Endodermal cell (in vitro differentiated cells): ENCODE results near the gene LPGAT1. TPM values are rescaled to one million over a fixed set of nuclear protein-coding genes. Genes with fewer than 3 reads are reported as not detected.

ENCODE experiments used
- DNase-seq: peaks from one replicate; pipeline ENCODE4 v3.0.0-alpha.2; 2017
- H3K27ac ChIP-seq: 2 replicates; pipeline ENCODE4 v1.5.1; 2013; ENCODE audit warnings: mild to moderate bottlenecking, low read depth, low read length, moderate library complexity
- H3K27me3 ChIP-seq: 2 replicates; pipeline ENCODE4 v1.6.1; 2013; ENCODE audit warnings: mild to moderate bottlenecking, low read length, moderate library complexity; ENCODE audit not compliant: insufficient read depth, control insufficient read depth, poor library complexity, severe bottlenecking
- H3K36me3 ChIP-seq: 2 replicates; pipeline ENCODE4 v1.7.0; 2013; ENCODE audit warnings: mild to moderate bottlenecking, low read length, moderate library complexity; ENCODE audit not compliant: control insufficient read depth, insufficient read depth
- H3K4me1 ChIP-seq: one replicate; pipeline ENCODE4 v1.7.0; 2013; ENCODE audit warnings: low read length; ENCODE audit not compliant: control insufficient read depth, insufficient read depth
- H3K4me3 ChIP-seq: 2 replicates; pipeline ENCODE4 v1.5.1; 2013; ENCODE audit warnings: mild to moderate bottlenecking, low read length, moderate library complexity
- H3K9ac ChIP-seq: 2 replicates; pipeline ENCODE4 v1.6.1; 2013; ENCODE audit warnings: mild to moderate bottlenecking, low read length, moderate library complexity; ENCODE audit not compliant: poor library complexity, severe bottlenecking; ENCODE audit errors: extremely low read depth
- H3K9me3 ChIP-seq: 2 replicates; pipeline ENCODE4 v1.6.1; 2013; ENCODE audit warnings: mild to moderate bottlenecking, low read length, moderate library complexity; ENCODE audit not compliant: control insufficient read depth
- H3K27ac Mint-ChIP-seq: 2 replicates; pipeline ENCODE4 v1.8.0; 2020; ENCODE audit warnings: mixed read lengths
- H3K27me3 Mint-ChIP-seq: 2 replicates; pipeline ENCODE4 v1.8.0; 2021; ENCODE audit warnings: mild to moderate bottlenecking, mixed read lengths; ENCODE audit not compliant: insufficient read depth
- H3K36me3 Mint-ChIP-seq: 2 replicates; pipeline ENCODE4 v1.8.0; 2020; ENCODE audit warnings: low read depth, mixed read lengths
- H3K4me1 Mint-ChIP-seq: 2 replicates; pipeline ENCODE4 v1.8.0; 2020; ENCODE audit warnings: mixed read lengths
- H3K4me3 Mint-ChIP-seq: 2 replicates; pipeline ENCODE4 v1.8.0; 2020; ENCODE audit warnings: mild to moderate bottlenecking, moderate library complexity, mixed read lengths
- H3K9me3 Mint-ChIP-seq: 2 replicates; pipeline ENCODE4 v1.8.0; 2020; ENCODE audit warnings: mild to moderate bottlenecking, mixed read lengths
- WGBS, 2 experiments: methylation state at CpG; one replicate each; pipeline versions ENCODE4 v1.1.5 to v1.1.7; 2013; ENCODE audit warnings: missing lambda C conversion rate in 2 of 2, mixed read lengths in 1 of 2; ENCODE audit not compliant: insufficient coverage in 1 of 2, insufficient read length in 1 of 2; 5-methylcytosine and 5-hydroxymethylcytosine counted together
- total RNA-seq, 2 donors: library from RNA; stranded (reverse); fragmentation: NEBNext Ultra II Directional in 1 of 2; extraction: Animal tissue kit (Norgen Biotek cat#: 25700) in 1 of 2; gene quantifications; 2 replicates in 1 of 2; 3 replicates in 1 of 2; pipeline ENCODE4 v1.2.1, GENCODE V29; 2021
- TF ChIP-seq, protein P1 (sequence below): fragments of 200-600 bp; sonication (generic); conservative IDR thresholded peaks from 2 replicates; pipeline ENCODE4 v1.5.0; 2021; ENCODE audit warnings: antibody characterized with exemption, mild to moderate bottlenecking

LPGAT1 gene
- total RNA-seq, 2 donors from 2014 or later: 57.0 to 66.9 TPM

DNA sequence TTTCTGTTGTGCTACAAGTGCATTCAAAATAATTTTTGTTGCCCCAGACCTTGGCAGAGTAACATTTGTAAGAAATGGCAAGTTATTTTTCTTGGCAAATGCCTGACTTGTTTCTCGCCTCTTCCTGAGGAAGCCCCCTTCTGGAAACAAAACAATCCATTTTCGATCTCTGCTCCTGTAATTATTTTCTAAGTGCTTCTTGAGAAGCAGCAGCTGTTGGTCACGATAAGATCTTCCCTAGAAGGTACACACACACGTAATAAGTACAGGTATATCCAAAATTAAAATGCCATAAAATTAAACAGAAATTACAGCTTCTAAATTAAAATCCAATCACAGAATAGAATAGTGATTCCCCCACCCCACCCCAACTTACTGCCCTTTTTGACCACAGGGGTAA lies 47.3 kb downstream of the LPGAT1 start:
- H3K27me3 Mint-ChIP-seq: no peaks in the 10 kb centered on the region

DNA sequence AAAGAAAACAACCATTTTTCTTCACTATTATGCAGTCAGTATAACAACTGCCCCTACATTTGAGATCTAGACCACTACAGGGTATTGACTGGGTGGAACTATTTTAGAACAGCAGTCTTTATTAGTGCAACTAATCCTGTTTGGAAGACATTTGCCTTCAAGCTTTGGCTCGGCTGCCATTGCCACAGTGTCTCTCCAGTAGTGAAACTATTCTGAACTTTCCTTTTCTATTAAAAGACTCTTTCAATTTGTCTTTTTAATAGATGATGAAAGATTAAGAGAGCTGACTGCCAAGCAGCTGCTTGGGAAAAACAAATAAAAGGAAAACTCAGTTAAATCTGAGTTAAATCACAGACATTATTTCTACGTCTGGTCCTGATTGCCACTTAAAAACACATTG lies 49.3 kb downstream of the LPGAT1 start:
- H3K4me1 Mint-ChIP-seq: no peaks in the 10 kb centered on the region
- TF ChIP-seq, protein P1, sequence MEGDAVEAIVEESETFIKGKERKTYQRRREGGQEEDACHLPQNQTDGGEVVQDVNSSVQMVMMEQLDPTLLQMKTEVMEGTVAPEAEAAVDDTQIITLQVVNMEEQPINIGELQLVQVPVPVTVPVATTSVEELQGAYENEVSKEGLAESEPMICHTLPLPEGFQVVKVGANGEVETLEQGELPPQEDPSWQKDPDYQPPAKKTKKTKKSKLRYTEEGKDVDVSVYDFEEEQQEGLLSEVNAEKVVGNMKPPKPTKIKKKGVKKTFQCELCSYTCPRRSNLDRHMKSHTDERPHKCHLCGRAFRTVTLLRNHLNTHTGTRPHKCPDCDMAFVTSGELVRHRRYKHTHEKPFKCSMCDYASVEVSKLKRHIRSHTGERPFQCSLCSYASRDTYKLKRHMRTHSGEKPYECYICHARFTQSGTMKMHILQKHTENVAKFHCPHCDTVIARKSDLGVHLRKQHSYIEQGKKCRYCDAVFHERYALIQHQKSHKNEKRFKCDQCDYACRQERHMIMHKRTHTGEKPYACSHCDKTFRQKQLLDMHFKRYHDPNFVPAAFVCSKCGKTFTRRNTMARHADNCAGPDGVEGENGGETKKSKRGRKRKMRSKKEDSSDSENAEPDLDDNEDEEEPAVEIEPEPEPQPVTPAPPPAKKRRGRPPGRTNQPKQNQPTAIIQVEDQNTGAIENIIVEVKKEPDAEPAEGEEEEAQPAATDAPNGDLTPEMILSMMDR: no peak
- peaks cover 54% of the 10 kb centered on the region for H3K36me3 Mint-ChIP-seq
- no peak overlapping the region for H3K27ac ChIP-seq
- H3K9me3 Mint-ChIP-seq: no peaks in the 10 kb centered on the region
- H3K9me3 ChIP-seq: no peaks in the 10 kb centered on the region
- no peak for DNase-seq
- H3K27me3 ChIP-seq: no peaks in the 10 kb centered on the region
- WGBS, 2 experiments: 94% methylated on average over 2 of the region's 2 CpGs; no CpG with 5 or more reads in 1 of the 2 experiments
- no peak overlapping the region for H3K9ac ChIP-seq
- H3K36me3 ChIP-seq: peaks cover 69% of the 10 kb centered on the region
- no peaks in the 10 kb centered on the region for H3K27me3 Mint-ChIP-seq
- no peaks in the 10 kb centered on the region for H3K4me1 ChIP-seq
- no peak overlapping the region for H3K4me3 Mint-ChIP-seq
- no peak overlapping the region for H3K27ac Mint-ChIP-seq
- no peak overlapping the region for H3K4me3 ChIP-seq

More for the DNA sequence above, 47.3 kb downstream of the LPGAT1 start:
- no peak overlapping the region for H3K27ac Mint-ChIP-seq
- no peaks in the 10 kb centered on the region for H3K9me3 Mint-ChIP-seq
- Histone ChIP-seq H3K9ac (no peak overlapping the region), H3K4me3 (no peak overlapping the region), H3K27ac (no peak overlapping the region), H3K4me1 (no peaks in the 10 kb centered on the region), H3K36me3 (peaks cover 67% of the 10 kb centered on the region), H3K27me3 (no peaks in the 10 kb centered on the region), H3K9me3 (no peaks in the 10 kb centered on the region)
- TF ChIP-seq, protein P1: no peak
- H3K36me3 Mint-ChIP-seq: peaks cover 41% of the 10 kb centered on the region
- DNase-seq: no peak
- H3K4me1 Mint-ChIP-seq: no peaks in the 10 kb centered on the region
- WGBS, 2 experiments: 99 to 100% methylated on average over 3 to 4 of the region's 4 CpGs
- no peak overlapping the region for H3K4me3 Mint-ChIP-seq

DNA sequence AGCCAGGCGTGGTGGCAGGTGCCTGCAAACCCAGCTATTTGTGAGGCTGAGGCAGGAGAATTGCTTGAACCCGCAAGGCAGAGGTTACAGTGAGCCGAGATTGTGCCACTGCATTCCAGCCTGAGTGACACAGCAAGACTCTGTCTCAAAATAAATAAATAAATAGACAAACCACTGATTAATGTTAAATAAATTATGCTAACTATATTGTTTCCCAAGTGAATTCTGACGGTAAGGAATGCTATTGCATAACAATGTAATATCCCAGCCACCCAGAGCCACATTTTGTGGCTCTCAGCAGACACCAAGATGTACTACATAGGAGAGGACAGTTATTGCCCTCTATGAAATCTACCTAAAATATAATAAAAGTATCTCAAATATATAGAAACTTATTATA lies 55.4 kb downstream of the LPGAT1 start:
- TF ChIP-seq, protein P1: no peak
- H3K9me3 ChIP-seq: no peaks in the 10 kb centered on the region
- H3K9me3 Mint-ChIP-seq: no peaks in the 10 kb centered on the region
- H3K27me3 Mint-ChIP-seq: no peaks in the 10 kb centered on the region
- no peak overlapping the region for H3K4me3 ChIP-seq
- DNase-seq: no peak
- H3K27me3 ChIP-seq: no peaks in the 10 kb centered on the region
- H3K4me1 Mint-ChIP-seq: no peaks in the 10 kb centered on the region
- H3K4me3 Mint-ChIP-seq: no peak overlapping the region
- no peak overlapping the region for H3K27ac ChIP-seq
- no peaks in the 10 kb centered on the region for H3K4me1 ChIP-seq
- 94 to 97% methylated on average over 3 to 4 of the region's 4 CpGs for WGBS, 2 experiments
- no peak overlapping the region for H3K9ac ChIP-seq
- peaks cover 53% of the 10 kb centered on the region for H3K36me3 ChIP-seq
- H3K27ac Mint-ChIP-seq: no peak overlapping the region
- H3K36me3 Mint-ChIP-seq: peaks cover 43% of the 10 kb centered on the region
